ENCODE measurements around the gene GIMAP5.

Gene GIMAP5

DNA sequence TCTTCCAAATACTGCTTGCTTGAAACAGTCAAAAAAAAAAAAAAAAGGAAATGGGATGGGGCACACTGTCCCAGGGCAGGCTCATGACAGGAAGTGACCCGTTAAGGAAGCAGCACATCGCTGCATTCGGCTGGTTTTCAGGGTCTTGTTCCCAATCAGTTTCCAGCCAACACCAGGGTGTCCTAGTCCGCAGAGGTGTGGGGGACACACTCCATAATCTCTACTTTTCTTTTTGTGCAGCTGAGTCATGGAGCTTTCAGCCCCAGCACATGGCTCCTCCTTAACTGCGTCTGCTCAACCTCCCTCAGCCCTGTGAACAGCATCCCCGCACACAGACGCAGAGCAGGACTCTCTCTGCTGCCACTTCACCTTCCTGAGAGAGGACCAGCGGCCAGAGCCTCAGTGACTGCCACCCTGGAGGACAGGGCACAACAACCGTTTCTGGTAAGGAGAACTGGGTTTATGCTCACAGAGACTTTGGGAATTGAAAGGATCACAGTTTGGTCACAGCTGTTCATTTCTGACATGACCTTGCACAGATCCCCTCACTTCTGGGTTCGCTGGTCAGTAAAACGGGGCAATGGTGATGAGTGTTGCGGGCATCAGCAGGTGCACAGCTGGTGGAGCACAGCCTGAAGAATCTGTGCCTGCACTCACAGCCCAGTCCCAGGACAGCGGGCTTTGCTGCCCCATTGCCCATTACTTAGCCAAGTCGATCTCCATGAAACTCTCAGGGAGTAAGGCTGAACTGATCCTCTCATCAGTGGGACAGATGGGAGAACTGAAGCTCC lies at the start of gene GIMAP5:
GIMAP5 (plus strand) TSS at position 154 of the 791 bp plus-strand sequence. CDS start 3,467 bp downstream, outside the sequence.
- peak; percentile 25 for DNase-seq (ENCODE audit: low spot score)

- no peak for DNase-seq (ENCODE audit: low spot score)
Observed at GRCh38 chr7:150688630-150689029, 48.6 kb upstream of the GIMAP5 start.

- DNase-seq (ENCODE audit: low spot score), result no peak
Observed at GRCh38 chr7:150695654-150696053, 41.6 kb upstream of the GIMAP5 start.

DNA sequence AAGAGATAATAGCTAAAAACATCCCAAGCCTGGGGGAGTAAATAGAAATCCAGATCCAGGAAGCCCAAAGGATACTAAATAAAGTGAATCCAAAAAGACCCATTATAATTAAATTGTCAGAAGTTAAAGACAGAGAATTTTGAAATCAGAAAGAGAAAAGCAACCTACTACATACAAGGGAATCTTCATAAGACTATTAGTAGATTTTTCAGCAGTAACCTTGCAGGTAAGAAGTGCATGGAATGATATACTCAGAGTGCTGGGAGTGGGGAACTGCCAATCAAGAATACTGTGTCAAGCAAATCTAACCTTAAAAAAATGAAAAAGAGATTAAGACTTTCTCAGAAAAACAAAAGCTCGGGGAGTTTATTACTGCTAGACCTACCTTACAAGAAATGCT lies 34.0 kb upstream of the GIMAP5 start:
- DNase-seq (ENCODE audit: low spot score), result no peak

DNA sequence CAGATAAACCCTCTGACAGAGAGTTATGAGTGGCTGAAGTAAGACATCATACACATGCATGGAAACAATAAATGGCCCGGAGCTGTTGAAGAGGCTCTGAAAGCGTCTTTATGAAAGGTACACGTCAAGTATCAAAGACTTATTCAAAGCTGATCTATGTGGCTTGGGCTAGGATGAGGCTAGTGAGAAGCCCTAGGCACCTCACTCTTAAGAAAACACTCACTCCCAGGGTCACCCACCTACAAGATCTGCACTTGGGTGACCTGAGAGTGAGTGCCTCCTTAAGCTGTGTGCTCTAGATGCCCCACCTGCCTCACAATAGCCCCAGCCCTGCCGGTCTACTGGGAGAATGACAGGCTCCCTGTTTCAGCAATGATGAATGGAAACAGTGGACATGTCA lies 21.9 kb upstream of the GIMAP5 start:
- no peak for DNase-seq (ENCODE audit: low spot score)

DNA sequence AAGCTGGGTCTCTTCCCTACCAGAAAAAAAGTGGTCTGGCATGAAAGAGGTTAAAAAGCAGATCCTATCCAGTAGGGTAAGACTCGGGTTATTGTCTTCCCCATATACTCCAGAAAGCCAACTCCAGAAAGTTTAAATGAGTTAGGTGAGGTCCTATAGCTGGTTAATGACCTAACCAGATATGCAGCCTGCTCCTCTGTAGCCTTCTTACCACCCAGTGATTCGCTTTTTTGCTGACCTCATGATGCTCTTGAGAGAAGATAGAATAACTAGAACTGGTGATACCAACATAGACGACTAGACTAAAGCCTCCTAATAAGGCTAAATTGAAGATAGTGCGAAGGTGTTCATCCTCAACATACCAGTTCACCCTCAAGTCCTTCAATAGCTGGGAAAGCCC lies 21.5 kb upstream of the GIMAP5 start:
- no peak for DNase-seq (ENCODE audit: low spot score)

DNA sequence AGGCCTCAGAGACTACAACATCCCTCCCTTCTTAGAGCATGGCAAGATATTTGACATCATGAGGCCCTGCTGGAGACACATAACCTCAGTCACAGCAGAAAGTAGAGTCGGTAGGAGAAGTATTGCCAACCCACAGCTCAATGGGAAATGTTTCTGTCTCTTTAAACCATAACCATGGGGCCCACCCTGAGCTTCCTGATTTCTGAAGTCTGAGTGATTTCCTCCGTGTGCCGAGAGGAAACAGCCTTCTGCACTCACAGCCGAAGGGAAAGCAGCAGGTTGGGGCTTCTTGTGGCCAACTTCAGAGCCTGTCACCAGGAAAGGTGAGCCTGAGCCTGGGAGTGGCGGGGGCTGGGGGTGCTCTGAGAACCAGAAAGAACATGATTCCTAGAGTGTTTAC lies 20.9 kb upstream of the GIMAP5 start, which contains the start of gene GIMAP1:
GIMAP1 (plus strand) TSS at position 246 of the 400 bp plus-strand sequence. CDS start 2,435 bp downstream, outside the sequence.
- peak; percentile 48 for DNase-seq (ENCODE audit: low spot score)

GRCh38 chr7:150716939-150717338 lies 20.3 kb upstream of the GIMAP5 start:
- no peak for DNase-seq (ENCODE audit: low spot score)

GRCh38 chr7:150717814-150718420 lies 19.3 kb upstream of the GIMAP5 start:
- no peak for DNase-seq (ENCODE audit: low spot score)

- no peak for DNase-seq (ENCODE audit: low spot score)
Observed at GRCh38 chr7:150719436-150719835, 17.8 kb upstream of the GIMAP5 start.

DNA sequence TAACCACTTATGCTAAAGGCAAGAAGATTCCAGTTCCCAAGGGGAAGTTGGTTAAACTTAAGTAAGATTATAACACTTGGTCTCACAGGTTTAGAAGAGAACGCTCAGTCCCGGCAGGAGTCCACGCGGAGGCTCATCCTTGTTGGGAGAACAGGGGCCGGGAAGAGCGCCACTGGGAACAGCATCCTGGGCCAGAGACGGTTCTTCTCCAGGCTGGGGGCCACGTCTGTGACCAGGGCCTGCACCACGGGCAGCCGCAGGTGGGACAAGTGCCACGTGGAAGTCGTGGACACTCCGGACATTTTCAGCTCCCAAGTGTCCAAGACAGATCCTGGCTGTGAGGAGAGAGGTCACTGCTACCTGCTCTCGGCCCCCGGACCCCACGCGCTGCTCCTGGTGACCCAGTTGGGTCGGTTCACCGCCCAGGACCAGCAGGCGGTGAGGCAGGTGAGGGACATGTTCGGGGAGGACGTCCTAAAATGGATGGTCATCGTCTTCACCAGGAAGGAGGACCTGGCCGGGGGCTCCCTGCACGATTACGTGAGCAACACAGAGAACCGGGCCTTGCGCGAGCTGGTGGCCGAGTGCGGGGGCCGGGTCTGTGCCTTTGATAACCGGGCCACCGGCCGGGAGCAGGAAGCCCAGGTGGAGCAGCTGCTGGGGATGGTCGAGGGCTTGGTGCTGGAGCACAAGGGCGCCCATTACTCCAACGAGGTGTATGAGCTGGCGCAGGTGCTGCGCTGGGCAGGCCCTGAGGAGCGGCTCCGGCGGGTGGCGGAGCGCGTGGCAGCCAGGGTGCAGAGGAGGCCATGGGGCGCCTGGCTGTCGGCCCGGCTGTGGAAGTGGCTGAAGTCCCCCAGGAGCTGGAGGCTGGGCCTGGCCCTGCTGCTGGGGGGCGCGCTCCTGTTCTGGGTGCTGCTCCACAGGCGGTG lies 17.0 kb upstream of the GIMAP5 start:
- DNase-seq (ENCODE audit: low spot score), result no peak

GRCh38 chr7:150721970-150722373 lies 15.2 kb upstream of the GIMAP5 start:
- DNase-seq (ENCODE audit: low spot score), result no peak

DNA sequence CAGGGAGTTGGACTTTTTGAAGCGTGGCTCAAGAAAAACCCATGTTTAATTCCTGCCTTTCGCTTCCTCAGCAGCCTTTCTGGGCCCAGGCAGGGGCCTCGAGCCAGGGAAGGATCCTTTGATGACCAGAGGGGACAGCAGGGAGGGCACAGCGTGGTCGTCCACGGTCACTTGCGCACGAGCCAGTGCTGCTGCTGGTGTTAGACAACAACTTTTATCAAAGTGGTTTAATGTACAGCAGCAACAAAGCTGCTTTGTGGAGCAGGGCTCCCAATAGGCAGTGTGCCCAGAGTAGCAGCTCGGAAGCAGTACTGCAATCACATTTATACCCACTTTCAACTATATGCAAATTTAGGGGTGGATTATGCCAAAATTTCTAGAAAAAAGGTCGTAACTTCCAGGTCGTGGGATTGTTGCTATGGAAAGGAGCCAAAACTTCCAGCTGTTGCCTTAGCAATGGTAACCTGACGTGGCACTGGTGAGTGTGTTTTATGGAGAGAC lies 14.7 kb upstream of the GIMAP5 start:
- peak; percentile 24 for DNase-seq (ENCODE audit: low spot score)

- no peak for DNase-seq (ENCODE audit: low spot score)
Observed at GRCh38 chr7:150723467-150723866, 13.8 kb upstream of the GIMAP5 start.

GRCh38 chr7:150727381-150727780 lies 9.8 kb upstream of the GIMAP5 start:
- no peak for DNase-seq (ENCODE audit: low spot score)

GRCh38 chr7:150728011-150728410 lies 9.2 kb upstream of the GIMAP5 start:
- DNase-seq (ENCODE audit: low spot score), result no peak

- no peak for DNase-seq (ENCODE audit: low spot score)
Observed at GRCh38 chr7:150728609-150729008, 8.6 kb upstream of the GIMAP5 start.

DNA sequence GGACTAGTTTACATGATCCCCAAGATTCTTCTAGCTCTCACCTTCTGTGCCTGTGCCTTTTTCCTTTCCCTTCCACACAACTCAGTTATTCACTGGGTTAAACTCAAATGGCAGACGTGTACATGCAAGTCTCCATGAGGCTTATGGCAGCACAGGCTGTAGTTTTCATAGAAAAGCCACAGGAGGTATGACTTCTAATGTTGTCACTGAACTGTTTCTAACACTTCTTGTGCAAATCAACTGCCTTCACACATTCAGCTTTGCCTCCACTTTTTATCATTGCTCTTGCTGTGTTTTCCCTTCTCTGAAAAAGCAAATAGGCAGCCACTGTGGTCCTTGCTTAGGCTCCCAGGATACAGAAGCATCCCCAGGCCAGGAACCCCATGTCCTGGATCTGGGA lies 5.3 kb upstream of the GIMAP5 start:
- no peak for DNase-seq (ENCODE audit: low spot score)

DNA sequence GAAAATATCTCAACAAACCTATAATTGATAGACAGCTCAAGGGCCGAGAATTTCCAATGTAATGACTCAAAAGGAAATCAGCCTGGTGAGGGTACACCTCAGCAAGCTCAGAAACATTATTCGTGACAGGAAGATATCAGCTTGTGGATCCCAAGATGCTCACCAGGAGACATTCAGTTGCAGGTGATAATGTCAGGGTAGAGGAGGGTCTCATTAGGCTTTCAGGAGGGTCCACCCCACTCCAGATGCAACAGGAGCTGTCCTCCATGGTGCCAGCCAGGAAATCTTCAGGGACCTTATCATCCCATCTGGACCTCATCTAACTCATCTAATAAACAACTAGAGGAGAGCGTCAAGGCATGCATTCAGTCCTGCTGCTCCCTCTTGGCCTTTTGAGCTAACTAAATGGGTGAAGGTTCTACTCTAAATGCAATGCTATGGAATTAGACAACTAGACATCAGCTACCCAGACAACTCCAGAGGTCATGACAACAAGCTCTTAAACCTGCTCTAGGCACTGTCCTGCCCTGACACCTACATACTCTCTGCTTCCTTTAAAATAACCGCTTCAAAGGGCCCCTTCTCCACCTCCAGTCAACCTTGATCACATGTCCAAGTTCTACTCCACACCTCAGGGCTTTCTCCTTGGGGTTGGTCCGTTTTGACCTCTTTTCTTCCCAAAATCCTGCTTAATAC lies 4.3 kb upstream of the GIMAP5 start:
- no peak for DNase-seq (ENCODE audit: low spot score)

- DNase-seq (ENCODE audit: low spot score), result no peak
Observed at GRCh38 chr7:150733482-150734095, 3.6 kb upstream of the GIMAP5 start.

DNA sequence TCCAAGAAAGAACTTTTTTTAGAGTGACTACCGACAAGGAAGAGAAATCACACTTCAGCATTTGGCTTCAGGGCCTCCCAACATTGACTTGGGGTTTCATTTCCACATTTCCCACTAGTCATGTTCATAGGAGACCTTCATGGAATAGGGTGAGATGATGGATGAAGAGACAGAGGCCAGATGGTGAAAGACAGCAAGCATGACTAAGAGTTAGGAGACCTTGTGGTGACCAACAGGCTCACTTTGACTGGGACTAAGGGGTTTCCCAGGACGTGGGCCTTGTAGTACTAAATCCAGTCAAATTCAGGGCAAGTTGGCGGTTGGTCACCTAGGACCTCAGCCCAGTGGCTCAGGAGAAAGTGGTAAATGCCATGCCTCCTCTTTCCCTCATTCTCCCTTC lies 3.0 kb upstream of the GIMAP5 start:
- DNase-seq (ENCODE audit: low spot score), result no peak
